Skeletal muscle cell (primary cell): Measurements from ENCODE around the gene TUNAR.

ENCODE experiments used
- DNase-seq: peaks from one replicate; pipeline ENCODE4 v3.0.0-alpha.2; 2010; ENCODE audit warnings: low read depth
- H3K4me3 ChIP-seq: 2 replicates; pipeline ENCODE4 v1.5.1; 2011; ENCODE audit warnings: low read depth, mild to moderate bottlenecking, control low read depth, low read length, moderate library complexity

Gene TUNAR

GRCh38 chr14:95903616-95904107 lies 27.0 kb downstream of the TUNAR start:
- H3K4me3 ChIP-seq, result no peak overlapping the region
- no peak for DNase-seq

- no peak overlapping the region for H3K4me3 ChIP-seq
- DNase-seq, result no peak
Measured at GRCh38 chr14:95906591-95906990, 30.0 kb downstream of the TUNAR start.

GRCh38 chr14:95910628-95911027 lies 34.0 kb downstream of the TUNAR start:
- DNase-seq, result no peak
- H3K4me3 ChIP-seq, result no peak overlapping the region

- H3K4me3 ChIP-seq, result no peak overlapping the region
- no peak for DNase-seq
Measured at GRCh38 chr14:95911456-95911855, 34.8 kb downstream of the TUNAR start.

GRCh38 chr14:95915330-95915729 lies 38.7 kb downstream of the TUNAR start:
- no peak for DNase-seq
- H3K4me3 ChIP-seq, result no peak overlapping the region

GRCh38 chr14:95918466-95918865 lies 41.8 kb downstream of the TUNAR start:
- no peak overlapping the region for H3K4me3 ChIP-seq
- no peak for DNase-seq

GRCh38 chr14:95920769-95921438 lies 44.3 kb downstream of the TUNAR start:
- no peak for DNase-seq
- H3K4me3 ChIP-seq, result no peak overlapping the region

GRCh38 chr14:95922080-95922479 lies 45.4 kb downstream of the TUNAR start:
- no peak overlapping the region for H3K4me3 ChIP-seq
- DNase-seq, result no peak

- no peak overlapping the region for H3K4me3 ChIP-seq
- DNase-seq, result no peak
Measured at GRCh38 chr14:95928751-95929150, 52.1 kb downstream of the TUNAR start.

- no peak overlapping the region for H3K4me3 ChIP-seq
- DNase-seq, result no peak
Measured at GRCh38 chr14:95931384-95931783, 54.8 kb downstream of the TUNAR start.

GRCh38 chr14:95935228-95935822 lies 58.7 kb downstream of the TUNAR start:
- DNase-seq, result peak; percentile 2
- H3K4me3 ChIP-seq, result no peak overlapping the region

- no peak overlapping the region for H3K4me3 ChIP-seq
- no peak for DNase-seq
Measured at GRCh38 chr14:95936041-95936440, 59.4 kb downstream of the TUNAR start.

GRCh38 chr14:95939335-95939734 lies 62.7 kb downstream of the TUNAR start:
- no peak for DNase-seq
- no peak overlapping the region for H3K4me3 ChIP-seq

- DNase-seq, result no peak
- H3K4me3 ChIP-seq, result no peak overlapping the region
Measured at GRCh38 chr14:95941897-95942296, 65.3 kb downstream of the TUNAR start.

GRCh38 chr14:95943699-95944098 lies 67.1 kb downstream of the TUNAR start:
- no peak overlapping the region for H3K4me3 ChIP-seq
- no peak for DNase-seq

- H3K4me3 ChIP-seq, result no peak overlapping the region
- DNase-seq, result no peak
Measured at GRCh38 chr14:95944462-95944861, 67.8 kb downstream of the TUNAR start.

GRCh38 chr14:95946867-95947266 lies 70.2 kb downstream of the TUNAR start:
- DNase-seq, result no peak
- H3K4me3 ChIP-seq, result no peak overlapping the region

- no peak overlapping the region for H3K4me3 ChIP-seq
- DNase-seq, result no peak
Measured at GRCh38 chr14:95948558-95948981, 71.9 kb downstream of the TUNAR start.

- no peak for DNase-seq
- H3K4me3 ChIP-seq, result no peak overlapping the region
Measured at GRCh38 chr14:95951359-95951758, 74.7 kb downstream of the TUNAR start.

- DNase-seq, result no peak
- H3K4me3 ChIP-seq, result no peak overlapping the region
Measured at GRCh38 chr14:95953111-95953724, 76.6 kb downstream of the TUNAR start.
